GM12878 (cell line): Measurements from ENCODE around the gene ATP6V1D.

Experiments used
- EP300 ChIP-seq, 2 experiments: fragments of 150-350 bp in 1 of 2; IDR thresholded peaks; 2 replicates each; pipeline ENCODE4 v1.6.1; 2011 to 2012; ENCODE audit warnings: low read depth in 2 of 2, low read length in 2 of 2, borderline replicate concordance in 1 of 2, improper control_type of control experiment in 1 of 2, inconsistent platforms in 1 of 2; ENCODE audit not compliant: control insufficient read depth in 1 of 2
- EZH2 ChIP-seq: IDR thresholded peaks from 2 replicates; pipeline ENCODE4 v1.6.1; 2012; ENCODE audit warnings: low read depth, mild to moderate bottlenecking, control low read depth, inconsistent platforms, low read length, borderline replicate concordance; ENCODE audit not compliant: control insufficient read depth
- FOXK2 ChIP-seq: fragments of 450-650 bp; IDR thresholded peaks from 2 replicates; pipeline ENCODE4 v1.6.1; 2017; ENCODE audit warnings: mild to moderate bottlenecking, moderate library complexity
- HDGF ChIP-seq: fragments of 450-650 bp; IDR thresholded peaks from 2 replicates; pipeline ENCODE4 v1.6.1; 2016; ENCODE audit warnings: antibody characterized with exemption
- KAT2A ChIP-seq: conservative IDR thresholded peaks from 2 replicates; pipeline ENCODE4 v1.6.1; 2011; ENCODE audit warnings: low read depth, low read length; ENCODE audit not compliant: control insufficient read depth
- NFIC ChIP-seq: IDR thresholded peaks from 2 replicates; pipeline ENCODE4 v1.6.1; 2012; ENCODE audit warnings: low read depth, mild to moderate bottlenecking, inconsistent platforms, low read length, moderate library complexity
- POLR2A ChIP-seq: IDR thresholded peaks from 2 replicates; pipeline ENCODE4 v1.6.1; 2011; ENCODE audit warnings: low read depth, mild to moderate bottlenecking, low read length
- POLR2AphosphoS5 ChIP-seq: IDR thresholded peaks from 2 replicates; pipeline ENCODE4 v1.6.1; 2011; ENCODE audit warnings: mild to moderate bottlenecking, low read length, inconsistent platforms
- SMAD5 ChIP-seq: IDR thresholded peaks from 2 replicates; pipeline ENCODE4 v1.6.1; 2016; ENCODE audit warnings: antibody characterized with exemption, low read depth
- SREBF2 ChIP-seq: IDR thresholded peaks from 2 replicates; pipeline ENCODE4 v1.6.1; 2012; ENCODE audit warnings: mild to moderate bottlenecking, low read length
- TAF1 ChIP-seq: IDR thresholded peaks from 2 replicates; pipeline ENCODE4 v1.6.1; 2011; ENCODE audit warnings: mild to moderate bottlenecking, low read depth, low read length, borderline replicate concordance
- YY1 ChIP-seq: IDR thresholded peaks from 2 replicates; pipeline ENCODE4 v1.6.1; 2011; ENCODE audit warnings: low read depth, mild to moderate bottlenecking, low read length
- TF ChIP-seq, protein P1 (sequence below), 3 experiments: IDR thresholded peaks in 2 of 3; conservative IDR thresholded peaks in 1 of 3; 2 replicates each; pipeline ENCODE4 v1.5.1; 2011; ENCODE audit warnings: low read depth in 3 of 3, low read length in 3 of 3, mild to moderate bottlenecking in 3 of 3, control low read depth in 2 of 3, moderate library complexity in 2 of 3, inconsistent platforms in 1 of 3, mixed read lengths in 1 of 3; ENCODE audit not compliant: control insufficient read depth in 2 of 3, insufficient read depth in 1 of 3; ENCODE audit errors: extremely low read depth in 1 of 3
- TF ChIP-seq, protein P2 (sequence below): IDR thresholded peaks from 2 replicates; pipeline ENCODE4 v1.6.1; 2012; ENCODE audit warnings: low read length, inconsistent platforms

DNA sequence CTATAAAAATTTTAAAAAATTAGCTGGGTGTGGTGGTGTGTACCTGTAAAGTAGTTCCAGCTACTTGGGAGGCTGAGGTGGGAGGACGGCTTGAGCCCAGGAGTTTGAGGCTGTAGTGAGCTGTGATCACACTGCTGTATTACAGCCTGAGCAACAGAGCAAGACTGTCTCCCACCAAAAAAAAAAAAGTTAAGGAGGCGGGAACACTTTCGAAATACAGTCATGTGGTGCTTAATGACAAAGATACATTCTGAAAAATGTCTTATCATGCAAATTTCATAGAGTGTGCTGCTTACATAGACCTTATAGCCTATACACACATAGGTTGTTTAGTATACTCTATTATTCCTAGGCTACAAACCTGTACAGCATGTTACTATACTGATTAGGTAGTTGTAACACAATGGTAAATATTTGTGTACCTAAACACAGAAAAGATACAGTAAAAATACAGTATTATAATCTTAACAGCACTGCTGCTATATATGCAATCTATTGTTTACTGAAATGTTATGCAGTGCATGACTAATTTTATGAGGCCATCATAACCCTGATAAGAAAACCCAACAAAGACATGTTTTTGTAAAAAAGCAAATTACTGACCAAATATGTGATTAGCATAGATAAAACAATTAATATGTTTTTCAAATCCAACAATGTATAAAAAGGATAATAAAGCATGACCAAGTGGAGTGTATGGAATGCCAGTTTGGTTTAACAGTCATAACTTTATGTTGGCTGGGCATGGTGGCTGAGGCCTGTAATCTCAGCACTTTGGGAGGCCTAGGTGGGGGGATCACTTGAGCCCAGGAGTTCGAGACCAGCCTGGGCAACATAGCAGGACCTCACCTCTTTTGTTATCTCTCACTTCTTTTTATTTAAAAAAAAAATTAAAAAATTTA lies 11.9 kb upstream of the ATP6V1D start:
- TF ChIP-seq, protein P1, sequence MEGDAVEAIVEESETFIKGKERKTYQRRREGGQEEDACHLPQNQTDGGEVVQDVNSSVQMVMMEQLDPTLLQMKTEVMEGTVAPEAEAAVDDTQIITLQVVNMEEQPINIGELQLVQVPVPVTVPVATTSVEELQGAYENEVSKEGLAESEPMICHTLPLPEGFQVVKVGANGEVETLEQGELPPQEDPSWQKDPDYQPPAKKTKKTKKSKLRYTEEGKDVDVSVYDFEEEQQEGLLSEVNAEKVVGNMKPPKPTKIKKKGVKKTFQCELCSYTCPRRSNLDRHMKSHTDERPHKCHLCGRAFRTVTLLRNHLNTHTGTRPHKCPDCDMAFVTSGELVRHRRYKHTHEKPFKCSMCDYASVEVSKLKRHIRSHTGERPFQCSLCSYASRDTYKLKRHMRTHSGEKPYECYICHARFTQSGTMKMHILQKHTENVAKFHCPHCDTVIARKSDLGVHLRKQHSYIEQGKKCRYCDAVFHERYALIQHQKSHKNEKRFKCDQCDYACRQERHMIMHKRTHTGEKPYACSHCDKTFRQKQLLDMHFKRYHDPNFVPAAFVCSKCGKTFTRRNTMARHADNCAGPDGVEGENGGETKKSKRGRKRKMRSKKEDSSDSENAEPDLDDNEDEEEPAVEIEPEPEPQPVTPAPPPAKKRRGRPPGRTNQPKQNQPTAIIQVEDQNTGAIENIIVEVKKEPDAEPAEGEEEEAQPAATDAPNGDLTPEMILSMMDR (IDR thresholded peaks at IDR 0.05 in 2 of 3, conservative IDR thresholded peaks at IDR 0.05 in 1 of 3; ENCODE audit: control insufficient read depth in 2 of 3, extremely low read depth in 1 of 3, insufficient read depth in 1 of 3, low read depth in 3 of 3, low read length in 3 of 3) = no peak
- TF ChIP-seq EP300 (IDR thresholded peaks at IDR 0.05; ENCODE audit: borderline replicate concordance in 1 of 2, control insufficient read depth in 1 of 2, low read depth in 2 of 2, low read length in 2 of 2) = no peak
- TF ChIP-seq SREBF2 = no peak
- no peak for TF ChIP-seq KAT2A
- no peak for TF ChIP-seq YY1
- no peak for TF ChIP-seq EZH2
- TF ChIP-seq POLR2A = no peak
- TF ChIP-seq FOXK2 = no peak
- no peak for TF ChIP-seq TAF1
- no peak for TF ChIP-seq SMAD5
- TF ChIP-seq, protein P2, sequence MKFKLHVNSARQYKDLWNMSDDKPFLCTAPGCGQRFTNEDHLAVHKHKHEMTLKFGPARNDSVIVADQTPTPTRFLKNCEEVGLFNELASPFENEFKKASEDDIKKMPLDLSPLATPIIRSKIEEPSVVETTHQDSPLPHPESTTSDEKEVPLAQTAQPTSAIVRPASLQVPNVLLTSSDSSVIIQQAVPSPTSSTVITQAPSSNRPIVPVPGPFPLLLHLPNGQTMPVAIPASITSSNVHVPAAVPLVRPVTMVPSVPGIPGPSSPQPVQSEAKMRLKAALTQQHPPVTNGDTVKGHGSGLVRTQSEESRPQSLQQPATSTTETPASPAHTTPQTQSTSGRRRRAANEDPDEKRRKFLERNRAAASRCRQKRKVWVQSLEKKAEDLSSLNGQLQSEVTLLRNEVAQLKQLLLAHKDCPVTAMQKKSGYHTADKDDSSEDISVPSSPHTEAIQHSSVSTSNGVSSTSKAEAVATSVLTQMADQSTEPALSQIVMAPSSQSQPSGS = no peak
- TF ChIP-seq HDGF = no peak
- no peak for TF ChIP-seq NFIC
- no peak for TF ChIP-seq POLR2AphosphoS5
